Activated CD8-positive, alpha-beta memory T cell treated with anti-CD3 and anti-CD28 coated beads, Interleukin-2, amount 50 U/mL, for 48 hours (primary cell): ENCODE results near the gene GEMIN7.
"Not testable (repeated sequence)": the region's sequence is repeated elsewhere in the genome, so short reads cannot be mapped to it uniquely, and the experiment has no call there.

ENCODE experiments used
- DNase-seq: peaks from one replicate; pipeline ENCODE4 v3.0.0-alpha.2; 2020

The GEMIN7 gene

DNA sequence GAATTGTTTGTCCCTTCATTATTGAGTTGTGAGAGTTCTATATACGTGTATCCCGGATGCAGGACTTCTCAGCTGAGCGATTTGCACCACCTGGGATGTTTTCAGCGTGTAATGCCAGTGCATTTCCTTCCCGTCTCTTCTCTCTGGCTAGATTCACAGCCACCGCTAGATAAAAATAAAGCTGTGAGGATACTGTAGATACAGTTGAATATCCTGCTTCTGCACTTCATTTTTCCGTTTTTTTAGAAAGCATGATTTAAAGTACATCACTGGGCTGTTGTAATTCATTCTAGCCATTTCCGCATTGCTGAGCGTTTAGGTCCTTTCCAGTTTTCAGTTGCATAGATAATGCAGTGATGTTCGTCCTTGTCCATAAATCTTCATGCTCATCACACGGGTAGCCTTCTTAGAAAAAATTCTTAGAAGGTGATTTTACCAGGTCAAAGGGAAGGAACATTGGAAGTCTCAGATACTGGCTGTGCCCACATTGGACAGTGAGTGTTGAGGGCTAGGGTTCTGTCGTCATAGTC lies 28.6 kb downstream of the GEMIN7 start:
- DNase-seq: no peak

DNA sequence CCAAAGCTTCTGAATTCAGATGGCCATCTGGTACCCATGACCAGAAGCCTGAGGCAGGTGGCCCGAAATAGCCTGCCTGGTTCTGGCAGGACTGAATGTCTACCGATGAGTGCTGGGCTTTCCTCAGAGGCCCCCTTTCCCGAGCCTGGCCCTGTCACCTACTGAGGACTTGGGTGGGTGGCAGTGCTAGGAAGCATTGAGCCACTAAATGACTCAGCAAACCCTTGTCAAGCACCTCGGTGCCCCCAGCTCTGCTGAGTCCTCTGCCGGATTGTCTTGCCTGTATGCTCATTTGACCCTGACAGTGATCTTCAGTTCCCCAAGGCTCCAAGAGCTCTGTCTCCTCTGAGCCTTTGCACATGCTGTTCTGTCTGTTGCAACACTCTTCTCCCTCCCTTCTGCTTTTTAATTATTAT lies 31.8 kb downstream of the GEMIN7 start:
- no peak for DNase-seq

DNA sequence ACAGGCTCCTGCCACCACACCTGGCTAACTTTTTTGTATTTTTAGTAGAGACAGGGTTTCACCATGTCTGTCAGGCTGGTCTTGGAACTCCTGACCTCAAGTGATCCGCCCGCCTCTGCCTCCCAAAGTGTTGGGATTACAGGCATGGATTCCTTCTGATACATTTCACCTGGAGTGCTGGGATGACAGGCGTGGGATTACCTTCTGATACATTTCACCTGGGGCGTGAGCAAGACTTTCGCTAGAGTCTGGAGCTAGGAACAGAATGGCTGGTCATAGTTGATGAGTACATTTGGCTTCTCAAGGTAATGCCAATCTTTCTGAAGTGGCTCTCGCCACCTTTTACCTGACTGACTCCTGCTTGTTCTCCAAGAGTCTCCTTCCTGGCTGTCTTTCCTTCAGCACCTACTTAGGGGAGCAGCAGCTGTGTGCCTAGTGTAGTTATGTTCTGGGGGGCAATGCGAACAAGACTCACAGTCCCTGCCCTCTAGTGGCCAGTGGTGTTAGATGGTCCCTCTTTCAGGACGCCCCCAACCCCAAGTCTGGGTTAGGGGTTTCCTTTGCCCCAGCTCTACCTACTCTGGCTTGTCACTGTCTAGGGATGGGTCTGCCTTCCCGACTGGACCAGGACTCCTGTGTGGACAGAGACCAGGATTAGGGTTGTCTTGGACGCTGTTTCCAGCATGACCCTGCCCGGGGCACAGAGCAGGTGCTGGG lies 33.2 kb downstream of the GEMIN7 start:
- no peak for DNase-seq

DNA sequence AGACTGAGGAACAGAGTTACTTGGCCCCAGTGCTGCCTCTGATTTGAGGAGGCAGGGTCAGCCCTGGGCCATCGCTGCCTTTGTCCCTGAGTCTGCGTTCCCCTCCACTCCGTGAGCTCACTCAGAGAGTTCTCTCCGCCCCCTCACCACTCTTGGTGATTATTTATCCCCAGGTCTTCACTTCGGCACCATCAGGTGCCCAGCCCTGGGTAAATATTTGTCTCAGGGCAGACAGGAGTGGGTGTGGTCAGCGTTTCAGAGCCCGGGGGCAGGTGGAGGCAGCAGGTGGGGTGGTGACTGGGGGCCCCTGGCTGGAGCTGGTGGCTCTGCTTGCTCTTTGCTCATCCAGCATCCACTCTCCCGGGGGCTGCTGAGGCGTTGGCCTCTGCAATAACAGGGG lies 34.6 kb downstream of the GEMIN7 start:
- DNase-seq: no peak

DNA sequence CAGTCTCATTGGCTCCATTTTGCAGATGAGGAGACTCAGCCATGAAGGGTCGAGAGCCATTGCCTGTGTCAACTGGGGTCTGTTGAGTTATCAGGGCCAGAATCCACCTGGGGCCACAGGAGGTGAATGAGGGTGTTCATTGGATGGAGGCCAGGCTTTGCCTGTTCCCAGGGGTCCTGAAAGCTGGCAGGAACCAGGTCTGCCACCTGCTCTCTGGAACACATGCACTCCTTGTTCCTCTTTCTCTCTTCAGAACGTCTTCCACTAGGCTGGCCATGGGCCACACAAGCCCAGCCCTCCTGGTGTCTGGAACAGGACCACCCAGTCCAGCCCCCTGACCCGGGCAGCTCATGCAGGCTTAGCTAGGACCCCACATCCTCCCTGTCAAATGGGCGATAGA lies 35.1 kb downstream of the GEMIN7 start:
- DNase-seq: no peak

DNA sequence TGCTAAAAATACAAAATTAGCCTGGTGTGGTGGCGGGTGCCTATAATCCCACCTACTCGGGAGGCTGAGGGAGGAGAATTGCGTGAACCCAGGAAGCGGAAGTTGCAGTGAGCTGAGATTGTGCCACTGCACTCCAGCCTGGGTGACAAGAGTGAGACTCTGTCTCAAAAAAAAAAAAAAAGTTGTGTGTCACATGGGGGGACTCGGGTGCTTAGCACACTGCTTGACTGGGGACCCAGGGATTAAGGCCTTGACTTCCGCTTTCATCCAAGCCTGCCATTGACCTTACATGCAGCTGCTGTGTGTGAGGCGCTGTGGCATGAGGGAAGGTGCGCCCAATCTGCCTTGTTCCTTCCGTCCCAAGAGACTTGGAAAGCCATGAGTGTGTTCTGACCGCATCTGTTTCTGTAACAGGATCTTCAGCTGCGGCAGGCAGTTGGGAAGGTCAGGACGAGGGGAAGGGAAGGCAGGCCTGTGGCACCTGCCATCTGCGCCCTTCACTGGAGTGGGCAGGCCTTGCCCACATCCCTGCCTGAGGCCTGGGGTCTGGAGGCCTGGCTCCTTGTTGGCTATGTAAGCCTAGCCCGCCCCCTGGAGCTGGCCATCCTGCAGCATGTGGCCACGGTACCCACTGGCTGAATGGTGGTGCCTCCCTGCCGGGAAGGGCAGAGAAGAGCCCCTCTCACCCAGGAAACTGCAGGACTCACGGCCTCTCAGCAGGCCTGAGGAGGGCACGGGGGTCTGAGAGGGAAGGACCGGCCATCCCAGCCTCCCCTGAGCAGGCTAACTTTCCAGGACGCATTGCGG lies 37.0 kb downstream of the GEMIN7 start:
- DNase-seq: no peak

DNA sequence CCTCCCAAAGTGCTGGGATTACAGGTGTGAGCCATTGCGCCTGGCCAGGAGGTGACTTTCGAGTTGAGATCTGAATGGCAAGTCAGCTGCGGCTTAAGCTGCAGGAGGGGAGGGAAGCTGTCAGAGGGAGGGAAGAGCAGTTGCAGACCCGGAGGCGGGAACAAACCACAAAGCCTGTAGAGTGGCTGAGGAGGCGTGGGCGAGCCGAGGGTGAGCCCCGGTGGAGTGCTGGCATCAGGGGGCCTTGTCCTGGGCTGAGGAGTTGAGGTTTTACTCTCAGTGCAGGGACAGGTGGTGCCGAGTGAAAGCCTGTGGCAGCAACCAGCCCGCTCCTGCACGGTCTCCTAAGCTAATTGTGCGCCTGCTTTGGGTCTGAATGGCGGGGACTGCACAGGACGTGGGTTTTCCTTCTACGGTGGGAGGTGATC lies 38.1 kb downstream of the GEMIN7 start:
- DNase-seq: peak; percentile 83

DNA sequence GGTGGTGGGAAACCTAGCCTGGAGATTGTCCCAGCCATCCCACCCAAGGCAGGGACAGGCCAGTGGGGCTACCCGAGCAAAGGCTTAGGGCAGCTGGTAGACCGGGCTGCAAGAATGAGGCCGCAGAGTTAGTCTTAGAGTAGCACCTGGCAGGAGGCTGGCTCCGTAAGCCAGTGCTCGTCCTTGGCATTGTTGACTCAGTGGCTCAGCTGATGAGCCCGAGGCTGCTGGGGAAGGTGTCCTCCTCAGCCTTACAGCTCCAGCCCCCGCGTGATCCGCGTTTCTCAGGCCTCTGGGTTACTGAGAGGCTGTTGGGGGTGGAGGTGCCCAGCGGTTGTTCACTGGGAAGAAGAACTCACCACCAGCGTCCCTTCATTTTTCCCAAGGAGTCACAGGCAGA lies 38.6 kb downstream of the GEMIN7 start:
- no peak for DNase-seq

DNA sequence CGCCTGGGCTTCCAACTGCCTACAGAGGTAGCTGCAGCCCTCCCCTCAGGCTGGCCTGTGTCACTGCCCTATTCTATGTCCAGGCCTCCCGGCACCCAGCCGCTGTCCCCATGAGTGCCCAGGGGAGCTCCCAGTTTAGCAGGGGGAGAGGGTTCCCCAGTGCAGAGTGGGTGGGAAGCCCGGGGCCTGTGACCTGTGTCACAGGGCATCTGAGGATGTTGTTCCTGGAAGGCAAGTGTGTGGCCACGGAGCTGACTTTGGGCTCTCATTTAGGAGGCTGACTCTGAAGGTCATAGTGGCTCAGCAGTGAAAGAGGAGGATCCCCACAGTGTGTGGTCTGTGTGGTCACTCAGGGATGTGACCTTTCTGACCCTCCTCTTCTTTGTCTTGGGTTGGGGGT lies 39.0 kb downstream of the GEMIN7 start:
- no peak for DNase-seq

DNA sequence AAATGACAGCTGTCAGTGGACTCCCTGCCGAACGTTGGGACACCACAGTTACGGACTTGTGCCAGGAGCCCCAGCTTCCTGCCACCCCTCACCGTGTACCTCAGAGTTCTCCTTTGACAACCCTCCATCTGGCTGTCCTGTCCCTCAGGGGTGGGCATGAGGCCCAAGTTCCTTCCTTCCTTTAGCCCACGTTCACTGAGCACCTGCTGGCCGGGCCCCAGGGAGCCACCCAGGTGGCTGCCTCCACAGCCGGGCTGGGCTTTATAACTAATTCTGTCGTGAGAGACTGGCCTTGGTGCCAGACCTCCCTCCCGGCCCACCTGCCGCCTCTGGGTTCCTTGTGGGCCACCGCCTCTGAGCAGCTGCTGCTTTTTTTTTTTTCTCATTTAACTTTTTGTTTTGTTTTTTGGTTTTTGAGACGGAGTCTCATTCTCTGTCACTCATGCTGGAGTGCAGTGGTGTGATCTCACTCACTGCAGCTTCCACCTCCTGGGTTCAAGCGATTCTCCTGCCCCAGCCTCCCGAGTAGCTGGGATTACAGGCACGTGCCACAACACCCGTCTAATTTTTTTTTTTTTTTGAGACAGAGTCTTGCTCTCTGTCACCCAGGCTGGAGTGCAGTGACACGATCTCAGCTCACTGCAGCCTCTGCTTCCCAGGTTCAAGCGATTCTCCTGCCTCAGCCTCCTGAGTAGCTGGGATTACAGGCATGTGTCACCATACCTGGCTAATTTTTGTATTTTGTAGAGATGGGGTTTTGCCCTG lies 39.7 kb downstream of the GEMIN7 start:
- DNase-seq: not testable (repeated sequence)

DNA sequence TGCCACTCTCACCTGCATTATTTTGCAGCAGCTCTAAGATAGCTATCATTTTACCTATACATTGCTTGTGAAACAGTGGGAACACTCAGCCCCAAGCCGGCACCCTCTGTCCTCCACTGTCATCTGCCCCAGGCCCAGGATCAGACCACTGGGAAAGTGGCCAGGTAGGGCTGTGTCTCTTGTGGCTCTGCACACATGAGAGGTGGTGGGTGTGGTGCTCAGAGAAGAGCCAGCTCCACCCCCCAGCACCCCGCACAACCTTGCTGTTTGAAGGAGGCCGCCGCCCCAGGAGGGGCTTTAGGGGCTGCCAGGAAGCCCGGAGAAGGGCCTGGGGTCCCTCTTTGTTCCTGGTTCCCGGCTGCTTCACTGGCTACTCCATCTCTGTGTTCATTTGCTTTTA lies 40.5 kb downstream of the GEMIN7 start:
- no peak for DNase-seq

DNA sequence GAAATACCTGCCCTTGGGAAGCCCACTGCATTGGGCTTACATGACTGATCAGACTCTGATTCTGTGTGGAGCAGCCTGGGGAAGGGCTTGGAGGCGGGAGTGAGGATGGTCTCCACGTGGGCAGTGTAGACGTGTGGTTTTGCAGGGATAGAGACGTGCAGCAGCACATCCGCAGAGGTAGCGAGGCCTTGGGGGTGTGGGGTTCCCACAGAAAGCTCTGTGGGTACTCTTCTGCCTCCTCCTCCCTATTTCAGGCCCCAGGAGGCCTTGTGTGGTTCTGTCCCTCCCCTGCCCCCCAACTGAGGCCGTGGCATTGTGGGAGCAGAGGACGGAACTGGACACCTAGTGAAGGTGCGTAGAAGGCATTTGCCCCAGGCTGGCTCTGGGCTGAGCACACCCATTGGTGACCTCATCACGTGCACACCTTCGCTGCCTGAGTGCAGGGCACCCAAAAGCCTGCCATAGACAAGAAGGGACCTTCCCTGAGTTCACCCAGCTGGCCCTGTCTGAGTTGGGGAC lies 42.8 kb downstream of the GEMIN7 start:
- DNase-seq: no peak

DNA sequence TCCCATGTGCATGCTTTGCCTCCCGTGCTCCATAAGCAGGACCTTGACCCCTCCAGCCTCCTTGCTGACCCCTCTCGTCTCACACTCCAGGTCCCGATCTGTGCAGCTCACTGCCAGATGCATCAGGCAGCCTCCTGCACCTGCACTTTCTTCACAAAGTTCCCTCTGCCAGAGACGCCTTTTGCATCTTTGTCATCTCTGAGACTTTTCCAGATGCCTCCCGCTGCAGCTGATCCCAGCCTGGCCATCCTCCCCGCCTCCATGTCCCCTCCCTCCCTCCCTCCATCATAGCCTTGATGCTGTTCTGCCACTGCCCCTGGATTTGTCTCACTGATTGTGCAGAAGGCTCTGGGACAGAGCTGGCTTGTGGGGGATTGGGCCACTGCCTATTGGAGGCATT lies 43.8 kb downstream of the GEMIN7 start:
- DNase-seq: no peak

DNA sequence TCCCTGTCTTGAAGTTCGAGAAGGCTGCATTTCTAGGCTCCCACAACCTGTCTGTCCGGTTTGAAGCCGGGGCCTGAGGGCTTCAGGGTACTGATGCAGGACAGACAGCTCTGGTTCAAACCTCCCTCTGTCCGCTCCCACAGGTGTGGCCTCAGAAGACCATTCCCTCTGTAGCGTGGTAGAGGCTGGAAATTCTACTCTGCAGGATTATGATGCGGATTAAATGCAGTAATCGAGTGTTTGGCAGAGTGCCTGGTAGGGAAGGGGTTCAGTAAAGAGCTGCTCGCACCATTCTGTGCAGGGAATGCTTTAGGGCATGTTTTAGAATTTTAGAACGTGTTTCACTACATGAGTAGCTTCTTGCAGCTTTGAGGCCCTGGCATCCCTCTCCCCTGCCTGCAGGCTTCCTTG lies 44.4 kb downstream of the GEMIN7 start:
- DNase-seq: no peak

DNA sequence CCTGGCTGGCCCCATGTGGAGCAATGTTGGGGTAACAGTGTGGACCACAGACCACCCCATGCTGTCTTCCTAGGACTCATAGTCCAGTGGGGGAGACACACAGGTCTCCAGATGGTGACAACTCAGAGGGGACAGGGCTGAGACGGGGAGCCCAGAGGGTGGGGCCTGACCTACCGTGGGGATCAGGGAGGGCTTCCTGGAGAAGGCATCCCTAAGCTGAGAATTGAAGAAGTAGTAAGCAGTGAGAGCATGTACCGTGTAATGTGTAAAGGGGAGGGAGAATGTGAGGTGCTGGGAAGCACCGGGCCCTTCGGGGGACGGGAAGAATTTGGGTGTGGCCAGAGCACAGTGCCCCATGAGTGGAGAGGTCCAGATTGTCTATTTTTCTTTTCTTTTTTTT lies 45.0 kb downstream of the GEMIN7 start:
- no peak for DNase-seq

DNA sequence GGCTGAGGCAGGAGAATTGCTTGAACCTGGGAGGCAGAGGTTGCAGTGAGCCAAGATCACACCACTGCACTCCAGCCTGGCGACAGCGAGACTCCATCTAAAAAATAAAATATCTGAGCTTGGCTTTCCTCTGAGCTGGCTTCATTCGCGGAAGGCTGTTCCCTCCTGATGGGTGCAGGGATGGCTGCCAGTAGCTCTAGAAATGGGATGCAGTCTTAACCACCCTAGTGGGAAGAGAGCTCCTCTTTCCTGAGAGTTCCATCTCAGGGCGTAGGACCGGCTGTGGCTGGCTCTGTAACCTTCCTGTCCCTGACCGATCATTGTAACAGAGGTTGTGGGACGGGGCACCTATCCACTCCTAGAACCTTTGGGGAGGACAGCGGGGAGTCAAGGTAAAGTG lies 46.3 kb downstream of the GEMIN7 start:
- no peak for DNase-seq

DNA sequence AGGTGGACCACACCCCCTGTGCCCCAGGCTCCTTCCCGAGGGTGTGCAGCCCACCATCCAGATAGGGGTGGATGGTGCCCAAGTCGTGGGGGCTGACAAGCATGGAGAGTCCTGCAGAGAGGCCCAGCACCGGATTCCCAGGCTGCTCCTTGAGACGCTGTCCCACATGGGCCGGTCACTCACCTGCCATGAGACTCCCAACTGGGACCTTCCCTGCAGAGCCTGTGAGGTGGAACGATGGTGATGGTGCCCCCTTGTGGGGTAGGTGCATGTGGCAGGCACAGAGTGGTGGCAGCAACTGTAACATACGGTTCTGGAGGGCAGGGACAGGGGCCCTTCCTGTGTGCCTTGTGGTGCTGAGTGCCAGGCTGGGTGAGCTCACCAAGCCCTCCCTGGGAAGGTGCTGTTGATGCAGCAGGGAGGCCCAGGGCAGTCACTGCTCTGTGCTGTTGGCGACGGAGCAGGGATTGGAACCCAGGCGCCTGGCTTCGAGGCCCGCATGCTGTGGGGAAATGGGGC lies 47.0 kb downstream of the GEMIN7 start:
- DNase-seq: peak; percentile 87

DNA sequence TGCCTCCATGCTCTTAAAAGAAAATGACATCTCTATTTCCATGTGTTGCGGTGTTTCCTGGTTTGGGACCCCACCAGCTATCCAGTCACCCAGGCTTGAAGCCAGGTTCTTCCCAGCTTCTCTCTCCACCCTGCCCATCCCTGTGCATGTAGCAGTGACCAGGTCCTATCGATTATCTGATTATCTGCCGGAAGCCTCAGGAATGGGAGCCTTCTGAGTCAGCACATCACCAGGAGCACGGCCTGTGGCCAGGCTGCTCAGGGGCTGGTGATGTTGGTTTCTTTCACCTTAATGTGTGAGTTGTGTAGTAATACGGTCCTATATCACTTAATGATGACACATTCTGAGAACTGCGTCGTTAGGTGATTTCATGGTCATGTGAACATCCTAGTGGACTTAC lies 47.6 kb downstream of the GEMIN7 start:
- DNase-seq: no peak

DNA sequence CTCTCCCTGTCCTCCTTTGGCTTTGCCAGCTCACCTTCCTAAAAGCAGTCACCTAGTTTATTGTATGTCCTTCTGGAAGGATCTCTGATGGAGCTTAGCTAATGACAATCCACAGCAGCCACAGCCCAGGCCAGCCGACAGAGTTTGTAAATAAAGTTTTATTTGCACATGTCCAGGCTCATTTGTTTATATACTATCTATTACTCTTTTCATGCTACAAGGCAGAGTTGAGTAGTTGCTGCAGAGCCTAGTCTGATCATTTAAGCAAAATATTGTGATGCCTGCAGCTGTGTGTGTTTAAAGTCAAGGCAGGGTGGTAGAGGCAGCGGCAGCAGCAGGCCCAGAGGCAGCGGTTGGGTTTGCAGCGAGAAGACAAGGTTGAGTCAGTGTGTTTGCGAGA lies 49.1 kb downstream of the GEMIN7 start:
- DNase-seq: no peak

DNA sequence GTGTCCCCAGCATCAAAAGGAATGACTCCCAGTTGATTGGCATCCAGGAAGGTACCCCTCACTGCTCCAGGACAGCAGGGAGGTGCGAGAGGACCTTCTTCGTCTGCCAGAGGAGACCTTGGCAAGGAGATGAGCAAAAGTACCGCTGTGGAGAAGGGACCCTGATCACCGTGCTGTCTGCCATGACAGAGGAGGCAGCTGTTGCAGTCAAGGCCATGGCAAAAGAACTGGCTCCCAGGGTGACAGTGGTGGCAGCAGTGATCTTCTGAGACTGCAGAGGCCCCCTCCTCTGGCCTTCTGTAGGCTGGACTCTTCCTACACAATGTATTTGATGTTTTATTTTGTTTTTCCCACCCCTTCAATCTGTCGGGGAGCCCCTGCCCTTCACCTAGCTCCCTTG lies 49.7 kb downstream of the GEMIN7 start:
- no peak for DNase-seq

DNA sequence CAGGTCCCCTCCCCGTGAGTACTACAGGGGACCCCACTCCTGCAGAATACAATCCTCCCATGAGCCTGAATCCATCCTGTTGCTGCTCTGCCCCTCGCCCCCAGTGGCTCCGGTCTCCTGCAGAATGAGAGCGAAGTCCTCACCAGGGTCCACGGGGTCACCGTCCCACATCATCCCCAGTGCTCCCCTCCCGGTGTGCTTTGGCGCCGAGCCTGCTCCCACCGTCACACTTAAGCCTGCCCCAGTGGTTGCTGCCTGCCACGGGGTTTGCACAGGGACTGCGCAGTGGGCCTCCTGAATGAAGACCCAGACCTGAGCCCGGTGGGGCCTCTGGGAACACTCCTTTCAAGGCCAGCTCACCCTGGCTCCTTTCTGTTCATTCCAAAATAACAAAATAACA lies 51.2 kb downstream of the GEMIN7 start:
- DNase-seq: no peak

DNA sequence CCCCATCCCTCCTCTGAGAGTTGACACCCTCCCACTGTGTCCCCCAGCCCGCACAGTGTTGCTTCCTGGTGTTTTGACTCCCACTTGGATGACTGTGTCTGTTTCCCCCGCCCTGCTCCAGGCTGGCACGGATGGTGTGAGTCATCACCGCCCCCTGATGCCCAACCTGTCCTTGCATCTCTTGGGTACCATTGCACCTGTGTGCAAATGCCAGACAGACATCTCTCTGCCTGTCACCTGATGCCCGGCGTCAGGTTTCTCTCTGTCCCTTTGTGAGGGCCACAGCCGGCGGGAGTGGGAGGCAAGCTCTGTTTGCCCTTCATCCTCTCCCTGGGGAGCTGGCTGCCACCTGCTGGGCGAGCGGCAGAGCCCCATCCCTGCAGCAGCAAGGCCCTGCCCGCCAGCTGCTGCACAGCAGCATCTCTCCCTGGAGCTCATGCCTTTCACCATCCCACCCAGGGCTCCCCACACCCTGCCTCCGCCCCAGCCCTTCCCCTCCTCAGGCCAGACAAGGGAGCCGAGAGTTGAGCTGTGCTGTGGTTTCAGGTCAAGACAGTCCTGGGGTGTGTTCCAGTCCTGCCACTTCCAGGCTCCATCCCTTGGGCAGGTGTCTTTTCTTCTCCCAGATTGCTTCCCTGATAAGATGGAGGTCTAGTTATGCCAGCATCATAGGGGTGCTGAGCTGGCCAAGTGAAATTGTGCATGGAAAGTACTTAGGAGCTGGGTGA lies 52.0 kb downstream of the GEMIN7 start:
- DNase-seq: no peak
